Measurements from ENCODE around the gene YTHDF1.

Gene YTHDF1

DNA sequence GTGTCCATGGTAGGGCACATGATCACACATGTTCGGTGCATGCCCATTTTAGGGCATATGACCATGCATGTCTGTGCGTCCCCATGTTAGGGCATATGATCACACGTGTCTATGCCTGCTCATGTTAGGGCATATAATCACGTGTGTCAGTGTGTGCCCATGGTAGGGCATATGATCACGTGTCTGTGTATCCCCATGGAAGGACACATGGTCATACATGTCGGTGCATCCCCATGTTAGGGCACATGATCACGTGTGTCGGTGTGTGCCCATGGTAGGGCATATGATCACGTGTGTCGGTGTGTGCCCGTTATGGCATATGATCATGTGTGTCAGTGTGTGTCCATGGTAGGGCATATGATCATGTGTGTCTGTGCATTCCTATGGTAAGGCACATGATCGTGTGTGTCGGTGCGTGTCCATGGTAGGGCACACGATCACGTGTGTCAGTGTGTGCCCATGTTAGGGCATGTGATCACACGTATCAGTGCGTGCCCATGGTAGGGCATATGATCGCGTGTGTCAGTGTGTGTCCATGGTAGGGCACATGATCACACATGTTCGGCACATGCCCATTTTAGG lies 30.6 kb downstream of the YTHDF1 start:
- no peak for DNase-seq (ENCODE audit: low read depth in 2 of 2)

- peak; percentile 37 to 42 for DNase-seq (ENCODE audit: low read depth in 2 of 2)
Measured at GRCh38 chr20:63183422-63184146, 32.3 kb downstream of the YTHDF1 start.

DNA sequence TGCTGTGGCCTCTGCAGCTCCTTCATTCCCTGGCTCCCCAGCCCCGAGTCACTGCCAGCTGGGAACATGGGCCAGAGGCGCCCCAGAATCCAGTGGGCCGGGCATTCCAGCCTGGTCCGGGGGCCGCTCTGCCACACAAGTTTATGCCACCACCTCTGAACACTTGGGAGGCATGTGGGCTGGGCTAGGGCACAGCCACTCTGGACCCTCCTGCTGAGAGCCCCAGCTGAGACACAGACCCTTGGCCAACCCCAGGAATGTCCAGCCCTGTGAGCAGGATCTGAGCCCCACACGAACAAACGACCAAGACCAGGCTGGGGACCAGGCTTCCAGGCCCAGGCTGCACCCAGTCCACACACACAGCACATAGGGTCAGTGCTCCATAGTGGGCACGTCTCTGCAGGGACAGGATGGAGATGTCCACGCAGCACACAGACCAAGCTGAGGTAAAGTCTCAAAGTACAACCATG lies 33.0 kb downstream of the YTHDF1 start:
- DNase-seq (ENCODE audit: low read depth in 2 of 2): no peak

DNA sequence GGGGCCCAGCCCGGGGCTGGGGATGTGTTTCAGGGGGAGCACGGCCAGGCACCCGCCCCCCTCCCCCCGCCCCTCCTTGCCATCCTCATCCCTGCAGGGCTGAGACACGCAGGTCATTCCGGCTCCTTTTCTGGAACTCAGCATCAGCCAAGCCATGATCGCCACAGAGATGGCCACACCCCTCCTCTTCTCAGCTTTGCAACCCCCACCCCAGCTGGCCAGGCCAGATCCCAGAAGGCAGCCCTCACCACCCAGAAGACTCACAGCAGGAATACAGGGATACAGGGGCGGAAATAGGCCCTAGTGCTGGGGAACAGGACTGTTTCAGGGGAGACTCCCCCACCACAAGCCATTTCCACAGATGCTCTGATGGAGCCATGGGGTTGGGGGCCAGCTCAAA lies 33.5 kb downstream of the YTHDF1 start:
- no peak for DNase-seq (ENCODE audit: low read depth in 2 of 2)

GRCh38 chr20:63181226-63181625 lies 34.7 kb downstream of the YTHDF1 start:
- no peak for DNase-seq (ENCODE audit: low read depth in 2 of 2)

DNA sequence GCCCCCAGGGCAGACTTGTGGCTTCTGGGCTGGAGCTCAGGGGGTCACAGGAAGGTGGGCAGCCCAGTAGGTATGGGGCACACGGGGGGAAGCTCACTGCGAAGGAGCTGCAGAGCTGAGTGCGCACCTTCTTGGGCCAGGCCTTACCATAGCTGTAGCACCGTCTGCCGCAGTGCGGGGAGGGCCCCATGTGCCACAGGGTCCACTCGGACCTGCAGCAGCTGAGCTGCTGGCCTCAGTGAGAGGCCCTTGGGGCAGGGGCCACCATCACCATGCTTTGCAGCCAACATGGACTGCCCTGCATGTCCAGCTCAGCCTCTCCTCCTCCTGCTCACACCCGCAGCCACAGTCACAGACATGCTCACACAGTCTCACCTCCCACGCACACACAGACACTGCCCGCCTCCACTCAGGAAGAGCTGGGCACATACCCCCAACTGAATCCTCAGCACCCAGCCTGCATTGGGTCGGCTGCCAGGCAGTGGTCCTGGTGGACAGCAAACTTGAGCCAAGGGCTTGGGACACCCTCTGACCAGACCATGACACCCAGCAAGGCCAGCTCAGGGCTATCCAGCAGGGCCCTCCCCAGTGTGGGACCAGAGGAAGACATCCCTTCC lies 35.3 kb downstream of the YTHDF1 start:
- DNase-seq (ENCODE audit: low read depth in 2 of 2): no peak

DNA sequence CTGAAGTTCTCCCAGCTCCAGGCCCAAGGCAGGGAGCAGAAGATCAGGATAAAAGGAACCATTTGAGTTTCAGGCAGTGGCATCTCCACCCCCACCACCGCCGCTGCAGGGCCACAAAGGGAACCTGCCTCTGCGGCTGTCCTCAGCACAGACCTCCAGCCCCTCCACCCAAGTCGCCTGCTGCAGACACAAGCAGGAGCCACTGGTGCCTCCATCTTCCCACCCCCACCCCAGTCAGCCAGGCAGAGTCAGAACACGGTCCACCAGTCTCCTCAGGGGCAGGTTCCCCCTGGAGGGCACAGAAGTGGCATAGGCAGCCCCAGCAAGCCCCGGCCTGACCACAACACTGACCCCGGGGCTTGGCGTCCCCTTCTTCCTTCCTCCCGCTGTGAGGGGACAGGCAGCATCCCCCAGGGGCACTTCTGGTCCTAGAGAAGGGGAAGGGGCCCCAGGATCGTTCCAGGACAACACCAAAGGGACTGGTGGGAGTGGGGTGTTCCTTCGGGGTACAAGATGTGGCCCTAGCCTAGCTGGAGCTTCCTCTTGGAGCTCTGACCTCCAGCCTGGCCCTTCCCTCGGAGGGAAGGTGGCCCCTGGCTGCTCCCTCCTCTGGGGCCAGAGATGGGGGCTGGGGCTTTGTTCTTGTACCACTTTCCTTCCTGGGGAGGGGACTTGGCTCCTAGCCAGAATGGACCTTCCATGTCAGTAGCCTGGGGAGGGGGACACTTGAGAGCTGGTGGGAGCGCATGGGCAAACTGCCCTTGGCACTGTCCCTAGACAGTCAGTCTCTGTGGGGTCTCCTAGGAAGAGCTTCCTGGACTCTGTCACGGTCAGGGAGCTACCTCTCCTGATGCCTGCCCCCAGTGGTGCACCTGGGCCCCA lies 36.0 kb downstream of the YTHDF1 start:
- no peak for DNase-seq (ENCODE audit: low read depth in 2 of 2)

DNA sequence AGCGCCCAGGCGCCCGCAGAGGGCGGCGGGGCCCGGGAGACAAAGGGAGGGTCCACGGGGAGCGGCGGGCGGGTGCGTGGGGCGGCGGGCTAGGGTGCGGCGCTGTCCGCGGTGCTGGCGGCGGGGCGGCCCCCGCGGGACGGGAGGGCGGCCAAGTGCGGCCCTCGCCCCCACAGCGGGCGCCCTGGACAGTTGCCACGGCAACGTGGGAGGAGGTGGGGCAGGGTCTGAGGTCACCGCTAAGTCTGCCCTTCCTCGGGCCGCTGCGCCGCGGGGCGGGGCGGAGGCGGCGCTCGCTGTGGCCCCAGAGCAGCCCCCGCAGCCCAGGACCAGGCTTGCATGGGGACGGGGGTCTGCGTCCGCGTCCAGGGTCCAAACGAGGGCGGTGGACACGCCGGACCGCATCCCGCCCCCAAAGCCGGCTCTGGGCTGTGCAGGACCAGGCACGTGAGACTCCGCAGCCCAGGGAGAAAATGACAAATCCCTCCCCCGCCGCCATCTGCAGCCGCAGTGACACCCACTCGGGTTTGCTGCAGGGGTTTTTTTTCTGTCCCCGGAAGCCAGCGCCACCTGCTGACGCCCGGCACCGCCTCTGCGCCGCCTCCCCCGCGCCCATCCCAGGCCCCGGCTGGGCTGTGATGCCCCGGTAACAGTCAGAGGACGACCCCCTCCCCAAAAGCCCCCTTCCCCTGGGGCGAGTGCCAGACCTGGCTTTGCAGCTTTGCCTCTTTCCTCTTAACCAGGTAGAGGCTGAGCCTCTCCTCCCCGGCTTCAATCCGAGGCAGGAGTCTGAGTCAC lies 36.8 kb downstream of the YTHDF1 start:
- peak; percentile 47 to 54 for DNase-seq (ENCODE audit: low read depth in 2 of 2)

DNA sequence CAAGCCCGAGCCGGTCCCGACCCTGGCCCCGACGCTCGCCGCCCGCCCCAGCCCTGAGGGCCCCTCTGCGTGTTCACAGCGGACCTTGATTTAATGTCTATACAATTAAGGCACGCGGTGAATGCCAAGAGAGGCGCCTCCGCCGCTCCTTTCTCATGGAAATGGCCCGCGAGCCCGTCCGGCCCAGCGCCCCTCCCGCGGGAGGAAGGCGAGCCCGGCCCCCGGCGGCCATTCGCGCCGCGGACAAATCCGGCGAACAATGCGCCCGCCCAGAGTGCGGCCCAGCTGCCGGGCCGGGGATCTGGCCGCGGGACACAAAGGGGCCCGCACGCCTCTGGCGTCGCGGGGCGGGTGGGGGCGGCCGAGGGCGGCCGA lies 37.5 kb downstream of the YTHDF1 start:
- no peak for DNase-seq (ENCODE audit: low read depth in 2 of 2)

- no peak for DNase-seq (ENCODE audit: low read depth in 2 of 2)
Measured at GRCh38 chr20:63177785-63178445, 38.0 kb downstream of the YTHDF1 start.

- DNase-seq (ENCODE audit: low read depth in 2 of 2): peak in 1 of 2 donors; percentile 25
Measured at GRCh38 chr20:63177134-63177784, 38.7 kb downstream of the YTHDF1 start.

- DNase-seq (ENCODE audit: low read depth in 2 of 2): no peak
Measured at GRCh38 chr20:63176427-63177133, 39.4 kb downstream of the YTHDF1 start.

DNA sequence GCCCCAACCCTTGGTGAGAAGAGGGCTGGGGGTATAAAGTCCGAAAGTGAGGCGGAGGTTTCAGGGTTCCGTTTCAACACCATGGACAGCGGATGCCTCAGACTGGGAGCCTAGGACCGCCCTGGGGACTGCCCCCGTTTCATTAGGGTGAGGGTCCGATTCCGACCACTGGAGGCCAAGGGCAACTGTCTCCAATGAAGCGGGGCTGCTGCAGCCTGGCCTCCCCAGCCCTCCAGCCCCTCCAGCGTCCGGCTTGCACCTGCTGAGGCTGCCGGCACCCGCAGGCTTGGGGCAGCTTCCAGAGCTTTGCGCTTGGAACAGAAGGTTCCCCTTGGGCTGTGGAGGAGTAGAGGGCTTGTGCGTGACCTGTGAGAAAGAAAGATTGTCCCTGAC lies 39.9 kb downstream of the YTHDF1 start:
- no peak for DNase-seq (ENCODE audit: low read depth in 2 of 2)

- no peak for DNase-seq (ENCODE audit: low read depth in 2 of 2)
Measured at GRCh38 chr20:63175038-63175895, 40.7 kb downstream of the YTHDF1 start.

GRCh38 chr20:63174309-63175037 lies 41.5 kb downstream of the YTHDF1 start:
- no peak for DNase-seq (ENCODE audit: low read depth in 2 of 2)

DNA sequence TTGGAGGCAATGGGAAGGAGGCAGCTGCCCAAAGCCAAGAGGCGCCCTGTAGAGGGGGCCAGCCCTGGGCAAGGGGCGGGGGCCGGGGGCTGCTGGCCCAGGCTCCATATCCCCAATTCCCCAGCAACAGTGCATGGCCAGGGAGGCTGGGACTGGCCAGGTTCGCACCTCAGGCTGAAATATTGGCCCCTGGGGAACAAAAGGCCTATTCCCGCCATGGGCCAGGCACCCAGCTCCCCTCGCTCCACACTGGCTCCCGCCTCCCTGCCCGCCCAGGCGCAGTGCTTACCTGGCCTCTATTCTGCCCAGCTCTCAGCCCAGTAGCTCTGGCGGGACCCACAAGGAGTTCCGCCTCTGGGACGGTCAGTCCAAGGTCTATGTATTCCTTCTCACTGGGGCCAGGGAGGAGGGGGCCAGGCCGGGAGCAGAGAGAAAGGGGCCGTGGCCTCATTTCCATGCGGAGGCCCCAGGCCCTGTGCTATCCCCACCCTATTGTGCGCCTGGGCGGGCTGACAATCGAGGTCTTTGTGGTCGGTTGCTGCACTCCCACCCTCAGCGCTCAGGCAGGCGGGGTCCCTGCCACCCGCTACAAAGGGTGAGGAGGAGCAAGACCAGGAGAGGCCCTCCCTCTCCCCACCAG lies 42.3 kb downstream of the YTHDF1 start:
- no peak for DNase-seq (ENCODE audit: low read depth in 2 of 2)

- DNase-seq (ENCODE audit: low read depth in 2 of 2): no peak
Measured at GRCh38 chr20:63172726-63173125, 43.2 kb downstream of the YTHDF1 start.

Data from stimulated activated CD8-positive, alpha-beta memory T cell treated with anti-CD3 and anti-CD28 coated beads, Interleukin-2, amount 100 ng/mL, for 48 hours (primary cell).